ENCODE results near the gene TEK.

The TEK gene

GRCh38 chr9:27258662-27259061 is 149.6 kb downstream of the TEK start:
- DNase-seq, result no peak

- DNase-seq, result no peak
Observed at GRCh38 chr9:27260789-27261516, 151.9 kb downstream of the TEK start.

GRCh38 chr9:27261517-27262211 is 152.6 kb downstream of the TEK start:
- no peak for DNase-seq

- no peak for DNase-seq
Observed at GRCh38 chr9:27272103-27272502, 163.1 kb downstream of the TEK start.

- DNase-seq, result no peak
Observed at GRCh38 chr9:27273186-27273585, 164.2 kb downstream of the TEK start.

- peak; percentile 10 to 27 for DNase-seq
Observed at GRCh38 chr9:27276193-27277030, 167.4 kb downstream of the TEK start.

- no peak for DNase-seq
Observed at GRCh38 chr9:27278374-27278773, 169.3 kb downstream of the TEK start.

- no peak for DNase-seq
Observed at GRCh38 chr9:27279611-27280010, 170.6 kb downstream of the TEK start.
